Thyroid gland (tissue), 4 donors: ENCODE data around the gene COL7A1.

ENCODE experiments used
- CTCF ChIP-seq, 6 experiments: fragments of 200-600 bp in 3 of 6; fragments of 450-650 bp in 3 of 6; sonication (generic) in 3 of 6; IDR thresholded peaks; one replicate each; pipeline ENCODE4 v1.5.1; 2016 to 2019; ENCODE audit warnings: antibody characterized with exemption in 6 of 6, mild to moderate bottlenecking in 2 of 6, inconsistent platforms in 1 of 6, moderate library complexity in 1 of 6
- POLR2A ChIP-seq, 2 donors: fragments of 450-650 bp; IDR thresholded peaks; one replicate each; pipeline ENCODE4 v1.6.1; 2017; ENCODE audit warnings: antibody characterized with exemption in 2 of 2, mild to moderate bottlenecking in 2 of 2, moderate library complexity in 1 of 2

DNA sequence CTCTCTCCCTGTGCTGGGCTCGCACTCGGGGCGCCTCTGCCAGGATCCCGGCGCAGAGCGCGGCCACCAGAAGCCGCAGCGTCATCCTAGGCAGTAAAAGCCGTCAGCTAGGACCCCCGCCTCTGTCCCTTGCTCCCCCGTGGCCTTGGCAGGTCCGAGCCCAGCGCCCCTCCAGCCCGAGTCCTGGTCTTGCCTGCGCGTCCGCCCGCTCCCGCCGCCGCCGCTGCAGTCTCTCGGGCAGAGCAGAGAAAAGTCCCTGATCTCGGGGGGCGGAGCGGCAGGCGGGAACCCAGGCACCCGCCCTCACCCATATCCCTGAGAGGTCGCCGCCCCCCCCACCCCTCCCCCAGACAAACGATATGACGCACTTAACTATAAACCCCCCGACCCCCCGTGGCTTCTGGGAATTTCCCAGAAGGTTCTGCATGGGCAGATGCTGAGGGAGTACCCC, at the start of gene COL7A1:
- TF ChIP-seq CTCF (IDR thresholded peaks at IDR 0.05): no peak
- no peak for TF ChIP-seq POLR2A (IDR thresholded peaks at IDR 0.05)
